Nucleus accumbens (tissue), 56 donors: ENCODE results near the gene TGIF2.

ENCODE experiments used
- DNase-seq, 56 donors: peaks; one replicate each; lab custom pipeline; 2025; lab: John Stamatoyannopoulos, UW

Gene TGIF2

DNA sequence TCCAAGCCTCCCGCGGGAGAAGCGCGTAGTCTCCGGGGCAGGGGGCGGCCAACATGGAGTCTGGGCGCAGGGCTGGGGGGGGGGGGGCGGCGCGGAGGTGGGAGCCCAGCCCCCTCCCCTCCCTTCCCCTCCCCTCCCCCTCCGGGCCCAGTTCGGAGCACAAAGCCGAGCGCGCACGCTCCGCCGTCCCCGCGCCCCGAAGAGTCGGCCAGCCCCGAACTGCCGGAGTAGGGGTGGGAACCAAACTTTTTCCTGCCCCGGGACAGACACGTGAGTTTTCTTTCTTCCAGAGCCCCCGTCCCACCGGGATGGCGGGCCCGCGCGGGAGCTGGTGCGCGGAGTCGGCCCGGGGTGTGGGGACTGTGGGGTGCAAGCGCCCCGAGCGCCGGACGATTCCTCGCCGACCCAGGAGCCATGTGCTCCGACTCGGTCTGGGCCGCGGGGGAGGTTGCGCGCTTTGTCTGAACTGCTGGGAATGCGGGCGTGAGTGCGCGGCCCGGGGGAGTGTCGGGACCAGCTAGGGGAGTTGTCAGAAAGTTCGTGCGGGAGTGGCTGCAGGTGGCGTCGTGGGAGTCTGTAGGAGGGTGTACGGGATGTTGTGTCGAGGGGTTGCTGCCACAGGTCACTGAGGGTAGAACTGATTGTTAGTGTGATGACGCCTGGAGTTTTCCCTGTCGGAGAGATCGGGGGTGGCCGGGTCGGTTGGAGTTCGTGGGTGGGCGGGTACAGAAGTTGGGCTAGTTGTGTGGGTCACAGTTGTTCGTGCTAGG is 1.2 kb downstream of the TGIF2 start:
- peak in 7 of 56 donors; percentile 5 to 52 (median 15) for DNase-seq

DNA sequence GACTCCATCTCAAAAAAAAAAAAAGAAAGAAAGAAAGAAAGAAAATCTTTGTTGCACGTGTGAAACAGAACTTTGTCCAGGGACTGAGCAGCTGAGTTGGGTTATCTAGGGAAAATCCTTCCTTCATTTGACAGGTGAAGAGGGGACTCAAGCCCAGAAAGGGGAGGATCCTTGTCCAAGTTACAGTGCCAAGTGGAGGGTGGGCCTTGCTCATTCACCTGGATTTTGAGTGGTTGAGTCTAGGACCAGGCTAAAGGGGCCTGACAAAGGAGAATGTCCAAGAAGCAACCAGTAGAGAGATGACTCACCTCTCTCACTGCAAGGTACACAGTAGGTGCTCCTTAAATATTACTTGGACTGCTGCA is 2.7 kb downstream of the TGIF2 start:
- DNase-seq: no peak

DNA sequence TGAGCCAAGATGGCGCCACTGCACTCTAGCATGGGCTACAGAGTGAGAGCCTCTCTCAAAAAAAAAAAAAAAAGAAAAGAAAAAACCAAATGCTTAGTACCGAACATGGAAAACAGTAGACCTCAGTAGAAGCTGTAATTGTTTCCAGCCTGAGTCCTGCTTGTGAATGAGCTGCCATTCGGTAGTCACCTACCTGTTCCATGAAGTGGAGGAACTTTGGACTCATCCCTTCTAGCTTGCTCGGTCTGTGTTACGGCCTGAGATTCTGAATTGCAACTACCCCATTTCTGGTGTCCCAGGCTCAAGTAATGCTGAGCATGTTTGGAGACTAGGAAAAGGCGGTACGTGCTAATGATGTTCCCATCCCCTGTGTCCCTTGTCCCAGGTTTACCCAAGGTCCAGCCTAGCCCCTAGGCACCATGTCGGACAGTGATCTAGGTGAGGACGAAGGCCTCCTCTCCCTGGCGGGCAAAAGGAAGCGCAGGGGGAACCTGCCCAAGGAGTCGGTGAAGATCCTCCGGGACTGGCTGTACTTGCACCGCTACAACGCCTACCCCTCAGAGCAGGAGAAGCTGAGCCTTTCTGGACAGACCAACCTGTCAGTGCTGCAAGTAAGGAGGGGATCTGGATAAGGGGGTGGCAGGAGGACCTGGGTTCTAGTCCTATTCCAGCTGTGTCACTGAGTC is 5.1 kb downstream of the TGIF2 start:
- no peak for DNase-seq

DNA sequence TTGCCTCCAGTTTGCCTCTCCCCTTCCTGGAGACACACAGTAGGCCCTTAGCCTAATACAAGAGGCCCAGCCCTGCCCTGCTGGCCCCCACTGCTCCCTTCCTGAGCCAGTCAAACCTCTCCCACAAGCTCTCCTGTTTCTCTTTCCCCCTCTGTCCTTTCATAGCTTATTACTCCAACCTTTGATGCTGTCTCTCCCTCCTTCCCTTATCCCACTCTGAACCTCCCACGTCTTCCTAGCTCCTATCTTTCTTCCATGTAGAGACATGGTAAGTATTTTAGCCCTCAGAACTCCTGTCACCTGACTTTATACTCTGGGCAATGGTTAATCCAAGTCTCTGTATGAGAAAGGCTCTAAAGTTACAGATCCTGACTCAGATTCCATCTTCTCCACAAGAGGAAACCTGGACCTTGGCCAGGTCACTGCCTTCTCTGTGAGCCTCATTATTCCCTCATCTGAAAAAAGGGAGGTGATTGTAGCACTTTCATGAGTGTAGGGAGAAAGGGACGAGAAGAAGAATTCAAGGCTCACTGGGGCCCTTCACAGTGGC is 6.7 kb downstream of the TGIF2 start:
- DNase-seq: no peak

DNA sequence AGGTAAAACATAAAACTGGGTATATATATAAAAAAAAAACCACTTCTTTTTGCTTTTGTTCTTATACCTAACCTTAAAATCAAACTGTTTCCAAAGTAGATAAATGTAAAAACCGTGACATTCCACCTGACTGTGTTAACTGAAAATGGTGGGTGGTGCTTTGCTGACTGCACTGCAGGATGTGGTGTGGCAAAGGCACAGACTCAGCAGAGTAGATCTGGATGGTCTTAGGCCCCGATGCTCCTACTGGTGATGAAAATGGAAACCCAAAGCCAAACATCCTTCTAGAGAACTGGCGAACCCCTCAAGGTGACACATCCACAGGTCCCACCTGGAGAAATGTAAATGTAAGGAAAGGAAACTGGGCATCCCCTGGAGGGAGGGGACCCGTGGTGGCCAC is 8.9 kb downstream of the TGIF2 start:
- DNase-seq: no peak

DNA sequence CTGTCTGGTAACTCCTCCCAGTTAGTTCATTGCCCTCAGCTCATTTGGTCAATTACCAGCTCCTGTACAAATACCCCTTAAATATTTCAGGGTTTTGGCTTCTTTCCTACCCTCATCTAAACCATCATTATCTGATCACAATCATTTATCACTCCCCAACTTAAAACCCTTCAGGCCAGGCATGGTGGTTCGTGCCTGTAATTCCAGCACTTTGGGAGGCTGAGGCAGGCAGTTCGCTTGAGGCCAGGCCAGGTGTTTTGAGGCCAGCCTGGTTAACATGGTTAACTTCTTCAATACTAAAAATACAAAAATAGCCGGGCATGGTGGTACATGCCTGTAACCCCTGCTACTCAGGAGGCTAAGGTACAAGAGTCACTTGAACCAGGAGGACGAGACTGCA is 9.4 kb downstream of the TGIF2 start:
- DNase-seq: no peak

DNA sequence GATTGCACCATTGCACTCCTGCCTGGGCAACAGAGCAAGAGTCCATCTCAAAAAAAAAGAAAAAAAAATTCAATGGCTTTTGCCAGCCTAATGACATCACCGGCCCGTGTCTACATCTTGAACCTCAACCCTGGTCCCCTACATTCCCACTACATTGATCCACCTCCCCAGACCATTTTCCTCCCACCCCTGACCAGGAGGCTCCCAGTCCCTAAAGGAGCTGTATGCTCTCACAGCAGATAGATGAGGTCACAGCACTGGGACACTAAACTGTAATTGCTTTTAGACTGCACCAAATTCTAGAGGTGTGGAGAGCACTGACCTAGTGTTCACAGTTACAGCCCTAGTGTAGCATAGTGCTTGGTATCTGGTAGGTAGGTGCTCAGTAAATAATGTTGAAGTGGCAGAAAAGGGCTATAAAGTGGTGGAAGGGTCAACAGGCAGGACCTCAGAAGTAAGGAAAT is 10.7 kb downstream of the TGIF2 start:
- DNase-seq: no peak

DNA sequence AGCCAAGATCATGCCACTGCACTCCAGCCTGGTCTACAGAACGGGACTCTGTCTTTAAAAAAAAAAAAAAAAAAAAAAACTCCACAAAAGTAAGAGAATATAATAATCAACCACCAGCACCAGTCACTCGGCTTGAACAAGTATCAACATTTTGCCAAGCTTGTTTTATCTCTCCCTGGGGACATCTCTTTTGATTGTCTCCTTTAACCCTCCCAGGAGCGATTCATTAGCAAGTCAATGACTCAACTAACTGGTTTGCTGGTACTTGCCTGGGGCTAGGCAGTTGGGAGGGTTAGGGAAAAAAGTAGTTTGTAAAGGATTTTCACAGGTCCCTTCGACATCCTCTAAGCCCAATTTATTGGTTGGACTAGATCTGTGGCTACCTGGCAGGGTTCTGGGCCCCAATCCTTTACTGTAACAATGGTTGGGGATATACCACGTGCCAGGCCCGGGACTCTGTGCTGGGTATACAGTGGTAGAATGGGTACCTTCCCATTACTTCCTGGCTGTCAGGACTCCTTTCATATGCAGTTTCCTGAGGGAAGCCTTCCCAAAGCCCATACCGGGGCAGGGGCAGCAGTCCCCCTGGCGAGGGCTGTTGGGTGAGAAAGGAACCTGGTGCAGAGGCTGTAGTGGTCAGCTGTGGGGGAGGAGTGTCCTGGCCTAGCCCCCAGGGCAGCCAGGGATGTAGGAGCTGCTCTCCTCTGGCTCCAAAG is 12.2 kb downstream of the TGIF2 start:
- no peak for DNase-seq

DNA sequence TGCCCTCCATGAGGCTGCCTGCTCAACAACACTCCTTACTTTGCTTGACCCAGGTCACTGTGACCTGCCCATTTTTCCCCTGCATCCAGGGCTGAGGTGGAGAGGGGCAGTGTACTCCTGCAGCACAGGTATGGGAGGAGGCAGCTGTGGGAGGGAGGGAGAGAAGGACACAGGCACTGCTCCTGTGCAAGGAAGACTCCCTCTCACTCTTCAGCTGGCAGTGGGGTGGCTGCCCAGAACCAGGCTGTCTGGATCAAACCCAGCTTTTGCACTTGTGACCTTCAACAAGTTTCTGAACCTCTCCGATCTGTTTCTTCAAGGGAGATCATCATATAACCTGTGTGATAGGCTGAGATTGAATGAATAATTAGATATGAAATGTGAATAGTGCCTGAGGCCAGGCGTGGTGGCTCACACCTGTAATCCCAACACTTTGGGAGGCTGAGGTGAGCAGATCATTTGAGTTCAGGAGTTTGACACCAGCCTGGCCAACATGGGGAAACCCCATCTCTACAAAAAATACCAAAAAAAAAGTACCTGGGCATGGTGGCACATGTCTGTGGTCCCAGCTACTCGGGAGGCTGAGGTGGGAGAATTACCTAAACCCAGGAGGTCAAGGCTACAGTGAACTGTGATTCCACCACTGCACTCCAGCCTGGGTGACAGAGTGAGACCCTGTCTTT is 14.1 kb downstream of the TGIF2 start:
- DNase-seq: no peak

DNA sequence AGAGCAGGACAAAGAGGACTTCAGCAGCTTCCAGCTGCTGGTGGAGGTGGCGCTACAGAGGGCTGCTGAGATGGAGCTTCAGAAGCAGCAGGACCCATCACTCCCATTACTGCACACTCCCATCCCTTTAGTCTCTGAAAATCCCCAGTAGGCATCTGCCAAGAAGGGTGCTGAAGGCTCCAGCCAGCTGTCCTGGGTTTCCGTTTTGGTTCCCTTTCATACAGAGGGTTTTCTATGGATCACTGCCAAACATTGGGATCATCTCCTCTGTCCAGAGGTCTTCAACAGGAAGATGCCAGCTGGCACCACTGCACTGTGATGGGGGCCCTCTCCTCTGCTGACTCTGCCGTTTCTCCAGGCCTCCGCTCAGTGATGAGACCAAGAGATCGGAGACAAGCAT is 17.9 kb downstream of the TGIF2 start:
- DNase-seq: no peak

DNA sequence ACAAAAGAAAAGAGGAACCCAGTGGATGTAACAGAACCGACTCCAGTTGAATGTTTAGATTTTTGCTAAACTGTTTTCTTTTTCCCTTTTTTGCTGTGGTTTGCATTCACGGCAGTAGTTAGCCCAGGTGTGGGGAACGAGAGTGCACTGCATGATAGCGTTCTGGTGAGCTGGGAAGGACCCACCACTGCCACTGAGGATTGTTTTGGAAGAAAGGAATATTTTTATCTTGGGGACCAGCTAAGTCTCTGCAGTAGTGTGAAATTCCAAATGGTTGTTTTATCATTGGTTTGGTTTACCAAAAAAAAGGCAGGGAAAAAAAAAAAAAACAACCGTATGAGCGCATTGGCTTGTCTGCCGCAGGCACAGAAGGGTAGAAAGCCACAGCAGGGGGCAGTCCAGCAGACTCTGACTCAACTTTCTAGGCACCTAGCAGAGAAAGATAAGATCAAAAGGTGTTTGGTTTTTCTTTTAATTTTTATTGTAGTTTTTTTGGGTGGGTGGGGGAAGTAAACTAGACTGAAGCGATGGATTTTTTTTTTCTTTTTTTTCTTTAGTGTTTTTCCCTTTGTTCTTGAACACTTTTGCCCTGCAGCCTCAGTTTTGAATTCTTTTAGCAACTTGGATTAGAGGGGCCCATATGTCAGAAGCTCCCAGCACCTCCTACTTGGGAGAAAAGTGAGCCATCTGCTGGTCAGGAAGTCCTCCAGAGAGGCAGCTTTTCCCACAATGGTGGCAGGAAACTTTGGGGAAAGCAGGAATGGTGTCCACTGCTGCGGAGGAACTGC is 18.7 kb downstream of the TGIF2 start:
- DNase-seq: peak in 14 of 56 donors; percentile 2 to 52 (median 9)

DNA sequence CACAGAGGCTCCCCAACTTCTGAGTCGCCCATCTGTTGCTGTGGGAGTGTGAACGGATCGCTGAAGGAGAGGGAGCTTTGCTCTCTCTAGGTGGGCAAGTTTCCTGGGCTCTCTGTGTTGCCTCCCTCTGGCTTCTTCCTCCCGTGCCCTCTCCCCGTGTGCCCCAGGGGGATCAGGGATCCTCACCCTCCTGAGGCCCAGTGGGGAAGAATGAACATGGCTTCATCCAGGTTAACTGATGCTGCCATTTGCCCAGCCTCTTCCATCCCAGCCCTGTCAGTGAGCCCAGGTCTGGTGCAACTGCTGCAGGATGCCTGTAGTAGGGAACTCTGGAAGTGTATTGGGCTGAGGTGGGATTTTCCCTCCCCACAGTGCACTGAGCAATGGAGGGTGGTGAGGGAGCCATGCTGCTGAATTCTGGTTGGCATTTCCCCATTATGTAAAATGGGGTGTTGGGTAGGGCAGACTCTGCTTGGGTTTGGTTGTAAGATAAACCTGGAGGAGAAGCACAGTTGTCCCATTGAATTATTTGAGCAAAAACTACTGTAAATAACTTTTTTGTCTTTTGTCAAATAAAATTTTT is 20.0 kb downstream of the TGIF2 start:
- no peak for DNase-seq

DNA sequence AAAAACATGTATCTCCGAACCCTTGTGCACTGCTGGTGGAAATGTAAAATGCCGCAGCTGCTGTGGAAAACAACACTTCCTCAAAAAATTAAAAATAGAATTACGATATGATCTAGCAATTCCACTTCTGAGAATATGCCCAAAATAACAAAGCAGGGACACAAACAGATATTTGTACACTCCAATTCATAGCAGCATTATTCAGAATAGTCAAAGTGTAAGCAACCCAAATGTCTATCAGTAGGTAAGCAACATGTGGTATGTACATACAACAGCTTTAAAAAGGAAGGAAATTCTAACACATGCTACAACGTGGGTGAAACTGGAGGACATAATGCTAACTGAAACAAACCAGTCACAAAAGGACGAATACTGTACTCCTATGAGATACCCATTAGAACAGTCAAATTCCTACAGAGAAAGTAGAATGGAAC is 26.5 kb downstream of the TGIF2 start:
- no peak for DNase-seq

DNA sequence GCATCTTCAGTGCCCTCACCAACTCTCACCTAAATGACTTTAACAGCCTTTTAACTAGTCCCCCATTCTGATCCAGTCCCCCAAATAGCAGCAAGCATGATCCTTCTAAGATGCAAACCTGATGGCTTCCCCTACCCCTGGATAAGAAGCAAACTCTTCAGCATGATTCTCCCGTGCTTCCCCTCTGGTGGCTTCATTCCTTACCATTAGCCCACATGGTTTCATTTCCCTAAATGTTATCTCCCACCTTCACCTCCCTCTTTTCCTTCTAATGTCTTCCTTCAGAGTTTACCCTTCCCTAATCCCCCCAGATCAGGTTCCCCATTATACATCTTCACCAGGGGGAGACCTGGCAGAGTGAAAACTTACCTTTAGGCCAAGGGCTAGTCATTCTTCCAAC is 28.1 kb downstream of the TGIF2 start:
- peak in 1 of 56 donors; percentile 2 for DNase-seq

DNA sequence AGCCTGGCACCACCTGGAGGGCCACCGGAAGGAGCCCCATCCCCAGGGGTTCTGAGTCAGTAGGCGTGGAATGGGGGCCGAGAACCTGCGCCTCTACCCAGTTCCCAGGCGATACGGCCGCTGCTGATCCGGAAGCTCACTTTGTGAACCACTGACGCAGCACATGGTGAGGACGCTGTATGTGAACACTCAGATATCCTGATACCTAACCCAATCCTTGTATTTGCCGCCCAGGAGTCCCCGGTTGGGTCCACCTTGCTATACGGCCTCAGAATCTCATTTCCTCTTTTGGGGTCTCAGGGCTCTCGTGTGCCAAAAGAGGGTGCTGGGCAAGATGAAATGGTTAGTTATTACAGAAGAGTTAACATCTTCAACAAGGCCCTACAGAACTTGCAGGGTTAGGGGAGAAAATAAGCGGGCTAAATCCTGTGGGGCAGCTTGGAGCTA is 31.6 kb downstream of the TGIF2 start:
- peak in 16 of 56 donors; percentile 7 to 56 (median 32) for DNase-seq

DNA sequence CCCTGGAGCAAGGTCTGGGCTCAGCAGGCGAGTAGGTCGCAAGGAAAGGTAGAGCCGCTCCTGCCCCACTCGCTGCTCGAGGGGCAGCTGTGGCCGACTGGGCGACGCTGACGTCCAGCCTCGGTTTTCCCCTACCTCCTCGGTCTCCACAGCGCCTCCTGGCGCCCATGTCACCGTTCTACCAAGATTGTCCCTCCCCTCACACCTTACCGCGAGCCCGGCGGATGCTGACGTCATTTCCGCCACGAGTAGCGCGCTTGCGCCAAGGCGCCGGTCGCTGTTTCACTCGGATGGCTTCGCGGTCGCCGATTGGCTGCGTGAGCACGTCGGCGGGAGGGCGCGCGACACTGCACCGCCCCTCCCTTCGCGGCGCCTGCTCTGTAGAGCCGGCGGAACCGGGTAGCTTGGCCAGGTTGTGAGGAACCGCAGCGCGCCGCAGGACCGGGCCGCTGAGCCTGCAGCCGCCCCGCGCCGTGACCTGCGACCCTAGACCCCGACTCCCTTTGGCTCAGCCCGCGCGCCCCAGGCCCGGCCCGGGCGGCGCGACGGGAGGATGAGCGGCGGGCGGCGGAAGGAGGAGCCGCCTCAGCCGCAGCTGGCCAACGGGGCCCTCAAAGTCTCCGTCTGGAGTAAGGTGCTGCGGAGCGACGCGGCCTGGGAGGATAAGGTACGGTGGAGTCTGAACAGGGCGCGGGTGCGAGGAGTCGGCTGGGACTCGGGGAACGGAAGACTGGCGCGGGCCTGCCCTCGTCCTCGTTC is 32.2 kb downstream of the TGIF2 start, which contains the start of gene RAB5IF:
Gene RAB5IF (plus strand): TSS at position 381 of the 759 bp plus-strand sequence. CDS start 173 bp downstream, at position 554.
- DNase-seq: peak; percentile 49 to 99 (median 96)

DNA sequence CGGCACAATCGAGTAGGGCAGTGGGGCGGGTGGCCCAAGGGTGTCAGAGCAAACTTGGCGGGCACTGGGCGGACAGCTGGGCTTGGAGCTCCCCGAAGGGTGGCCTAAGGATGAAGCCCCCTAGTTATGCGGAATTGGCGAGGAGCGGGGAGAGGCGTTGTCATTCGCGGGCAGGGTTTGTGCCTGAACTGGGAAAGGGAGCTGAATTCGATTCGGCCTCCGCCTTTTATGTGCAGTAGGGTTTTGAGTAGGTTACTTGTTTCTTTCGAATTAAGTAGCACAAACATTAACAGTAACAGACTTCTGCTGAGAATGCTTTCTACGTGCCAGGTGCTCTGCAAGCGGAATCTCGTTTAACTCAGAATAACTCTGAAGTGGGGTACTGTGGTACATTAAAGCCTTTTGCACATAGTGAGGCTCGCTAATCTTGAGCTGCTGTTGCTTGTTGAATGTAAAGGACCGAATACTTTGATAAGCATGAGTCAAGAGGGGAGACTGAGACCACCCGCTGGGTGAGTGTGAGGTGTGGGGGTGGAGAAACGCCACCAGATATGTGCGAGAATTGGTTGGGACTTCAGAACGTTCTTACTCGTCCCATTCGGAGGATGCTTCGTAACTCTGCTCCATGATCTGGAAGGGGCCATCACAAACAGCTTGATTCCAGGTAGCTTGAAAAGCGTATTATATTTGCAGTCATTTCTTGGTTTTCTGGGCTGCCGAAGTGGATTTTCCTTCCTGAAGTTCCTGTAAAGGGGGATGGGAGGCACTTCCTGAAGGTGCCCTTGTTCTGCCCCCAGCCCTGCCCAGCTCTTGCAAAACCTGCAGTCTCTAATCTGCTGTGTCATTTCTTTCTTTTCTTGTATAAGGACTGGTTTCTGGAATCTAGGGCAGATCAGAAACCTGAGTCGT is 33.0 kb downstream of the TGIF2 start:
- DNase-seq: peak in 3 of 56 donors; percentile 23 to 49 (median 37)
